D721Med (cell line): ENCODE data around the gene KRTAP10-10.

Experiments
- DNase-seq: peaks from one replicate; pipeline ENCODE4 v3.0.0; 2011; ENCODE audit warnings: low spot score; ENCODE audit not compliant: insufficient read length
- FAIRE-seq: peaks from 2 replicates; lab custom pipeline; 2011; peaks lifted over from hg19 to GRCh38; lab: Jason Lieb, UNC
- CTCF ChIP-seq: IDR thresholded peaks from 2 replicates; pipeline ENCODE4 v1.5.1; 2012; ENCODE audit warnings: mild to moderate bottlenecking, control low read depth; ENCODE audit not compliant: insufficient read depth; ENCODE audit errors: missing control alignments

Gene KRTAP10-10

DNA sequence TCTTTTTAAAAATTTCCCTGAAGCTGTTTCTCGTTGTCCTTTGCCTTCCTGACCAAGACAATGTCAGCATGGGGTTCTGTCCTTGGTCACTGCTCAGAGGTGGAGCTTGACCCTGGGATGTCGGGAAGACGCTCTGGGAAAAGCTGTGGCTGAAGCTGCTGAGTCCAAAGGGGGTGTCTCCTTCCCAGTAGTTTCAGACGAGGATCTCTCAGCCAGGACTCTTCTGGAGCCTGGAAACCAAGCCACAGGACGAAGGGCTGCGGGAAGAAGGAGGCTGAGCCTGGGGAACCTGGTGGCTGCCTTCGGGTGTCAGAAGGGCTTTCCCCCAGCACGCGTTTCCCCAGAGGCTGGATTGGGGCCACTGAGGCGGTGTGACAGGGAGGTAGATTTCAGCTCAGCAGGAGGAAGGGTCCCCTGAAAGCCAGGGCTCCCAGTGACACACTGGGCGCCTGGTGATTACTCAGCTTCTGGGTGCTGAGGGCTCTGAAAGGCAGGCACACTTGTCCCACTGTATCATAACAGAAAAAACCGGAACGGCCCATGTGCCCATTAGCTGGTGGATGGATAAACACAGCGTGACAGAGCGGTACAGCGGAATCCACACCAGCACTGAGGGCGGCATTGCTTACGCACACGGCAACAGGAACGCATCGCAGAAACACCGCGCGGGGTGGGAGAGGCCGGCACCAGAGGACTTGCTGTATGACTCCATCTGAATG is 49.8 kb downstream of the KRTAP10-10 start:
- no peak for FAIRE-seq
- no peak for DNase-seq
- no peak for TF ChIP-seq CTCF

GRCh38 chr21:44687671-44688070 is 50.5 kb downstream of the KRTAP10-10 start:
- FAIRE-seq: no peak
- DNase-seq: no peak
- no peak for TF ChIP-seq CTCF
